ENCODE measurements around the gene CHCHD4. TPM values are rescaled to one million over a fixed set of nuclear protein-coding genes. Genes with fewer than 3 reads are reported as not detected.

The CHCHD4 gene
- total RNA-seq, 4 donors from 2014 or later, result 14.5 to 32.9 (median 25.7) TPM

DNA sequence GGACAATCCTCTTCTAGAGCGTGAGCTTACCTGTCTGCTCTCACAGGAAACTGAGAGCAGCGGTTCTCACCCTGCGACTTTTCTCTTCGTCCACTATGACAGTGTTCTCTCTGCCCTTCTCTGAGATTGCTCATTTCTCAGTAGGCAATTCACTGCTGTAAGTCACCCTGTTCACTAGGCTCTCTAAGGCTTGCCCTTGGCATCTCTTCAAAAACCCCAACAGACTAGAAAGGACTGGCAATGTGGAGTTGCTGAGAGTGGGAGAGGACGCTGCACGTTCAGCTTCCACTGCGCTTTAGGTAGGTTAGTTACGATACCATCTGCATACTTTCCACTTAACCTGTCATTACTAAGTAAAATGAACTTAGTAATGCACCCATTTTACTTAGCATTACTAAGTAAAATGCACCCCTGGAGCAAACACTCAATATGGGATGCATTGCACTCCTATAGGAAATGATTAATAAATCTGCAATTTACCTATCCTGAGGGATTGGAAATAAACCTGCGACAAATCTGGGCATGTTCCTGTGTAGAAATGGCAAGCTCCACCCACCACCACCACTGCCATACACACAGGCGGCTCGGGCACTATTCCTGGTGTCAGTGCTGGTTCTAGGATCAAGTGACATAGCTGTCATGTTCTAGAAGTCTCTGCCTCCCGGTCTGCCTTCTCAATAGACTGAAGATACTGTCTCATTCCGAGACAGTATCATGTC, 32.3 kb upstream of the CHCHD4 start:
- no peak for ATAC-seq
- Histone ChIP-seq H3K36me3 (peaks cover 9 to 100% of the 10 kb centered on the region in 2 donors), H3K4me3 (no peak overlapping the region), H3K4me1 (no peaks in the 10 kb centered on the region), H3K27ac (no peak overlapping the region), H3K27me3 (no peaks in the 10 kb centered on the region), H3K9me3 (peaks cover 0 to 14% (median 0%) of the 10 kb centered on the region in 3 donors)
- 89 to 96% methylated on average over 5 to 8 of the region's 13 CpGs for WGBS, 2 donors (ENCODE audit: low coverage in 1 of 2)
- no peak for TF ChIP-seq POLR2A (IDR thresholded peaks at IDR 0.05)
- TF ChIP-seq, protein P1, sequence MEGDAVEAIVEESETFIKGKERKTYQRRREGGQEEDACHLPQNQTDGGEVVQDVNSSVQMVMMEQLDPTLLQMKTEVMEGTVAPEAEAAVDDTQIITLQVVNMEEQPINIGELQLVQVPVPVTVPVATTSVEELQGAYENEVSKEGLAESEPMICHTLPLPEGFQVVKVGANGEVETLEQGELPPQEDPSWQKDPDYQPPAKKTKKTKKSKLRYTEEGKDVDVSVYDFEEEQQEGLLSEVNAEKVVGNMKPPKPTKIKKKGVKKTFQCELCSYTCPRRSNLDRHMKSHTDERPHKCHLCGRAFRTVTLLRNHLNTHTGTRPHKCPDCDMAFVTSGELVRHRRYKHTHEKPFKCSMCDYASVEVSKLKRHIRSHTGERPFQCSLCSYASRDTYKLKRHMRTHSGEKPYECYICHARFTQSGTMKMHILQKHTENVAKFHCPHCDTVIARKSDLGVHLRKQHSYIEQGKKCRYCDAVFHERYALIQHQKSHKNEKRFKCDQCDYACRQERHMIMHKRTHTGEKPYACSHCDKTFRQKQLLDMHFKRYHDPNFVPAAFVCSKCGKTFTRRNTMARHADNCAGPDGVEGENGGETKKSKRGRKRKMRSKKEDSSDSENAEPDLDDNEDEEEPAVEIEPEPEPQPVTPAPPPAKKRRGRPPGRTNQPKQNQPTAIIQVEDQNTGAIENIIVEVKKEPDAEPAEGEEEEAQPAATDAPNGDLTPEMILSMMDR (IDR thresholded peaks at IDR 0.05), result no peak
- TF ChIP-seq EP300 (IDR thresholded peaks at IDR 0.05), result no peak
- no peak for TF ChIP-seq POLR2AphosphoS5 (IDR thresholded peaks at IDR 0.05)

DNA sequence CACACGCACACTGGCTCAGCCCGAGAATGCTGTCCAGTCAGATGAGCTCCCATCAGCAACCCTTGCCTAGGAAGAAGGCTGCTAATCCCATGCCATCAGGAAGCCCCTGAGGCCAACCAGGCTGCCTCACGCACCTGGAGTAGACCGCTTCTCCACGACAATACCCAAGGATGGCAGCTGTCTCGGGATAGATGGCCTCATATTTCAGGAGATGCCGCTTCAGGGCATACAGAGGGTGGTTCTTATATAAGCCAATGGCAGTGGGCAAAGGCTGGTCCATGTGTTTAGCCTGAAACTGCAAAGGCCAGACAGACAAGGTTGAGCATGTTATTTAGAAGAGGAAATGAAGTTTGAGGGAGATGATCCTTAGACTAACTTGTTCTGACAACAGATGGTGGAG, 31.5 kb upstream of the CHCHD4 start:
- no peaks in the 10 kb centered on the region for H3K27me3 ChIP-seq
- 90% methylated on average over 7 of the region's 7 CpGs; no CpG with 5 or more reads in 1 of the 2 donors for WGBS, 2 donors (ENCODE audit: low coverage in 1 of 2)
- peaks cover 0 to 6% (median 0%) of the 10 kb centered on the region in 3 donors for H3K9me3 ChIP-seq
- H3K4me3 ChIP-seq, result no peak overlapping the region
- ATAC-seq, result no peak
- no peak for TF ChIP-seq POLR2A (IDR thresholded peaks at IDR 0.05)
- no peak for TF ChIP-seq POLR2AphosphoS5 (IDR thresholded peaks at IDR 0.05)
- TF ChIP-seq EP300 (IDR thresholded peaks at IDR 0.05), result no peak
- TF ChIP-seq, protein P1 (IDR thresholded peaks at IDR 0.05), result no peak
- no peak overlapping the region for H3K27ac ChIP-seq
- H3K36me3 ChIP-seq, result peaks cover 9 to 100% of the 10 kb centered on the region in 2 donors
- H3K4me1 ChIP-seq, result no peaks in the 10 kb centered on the region

DNA sequence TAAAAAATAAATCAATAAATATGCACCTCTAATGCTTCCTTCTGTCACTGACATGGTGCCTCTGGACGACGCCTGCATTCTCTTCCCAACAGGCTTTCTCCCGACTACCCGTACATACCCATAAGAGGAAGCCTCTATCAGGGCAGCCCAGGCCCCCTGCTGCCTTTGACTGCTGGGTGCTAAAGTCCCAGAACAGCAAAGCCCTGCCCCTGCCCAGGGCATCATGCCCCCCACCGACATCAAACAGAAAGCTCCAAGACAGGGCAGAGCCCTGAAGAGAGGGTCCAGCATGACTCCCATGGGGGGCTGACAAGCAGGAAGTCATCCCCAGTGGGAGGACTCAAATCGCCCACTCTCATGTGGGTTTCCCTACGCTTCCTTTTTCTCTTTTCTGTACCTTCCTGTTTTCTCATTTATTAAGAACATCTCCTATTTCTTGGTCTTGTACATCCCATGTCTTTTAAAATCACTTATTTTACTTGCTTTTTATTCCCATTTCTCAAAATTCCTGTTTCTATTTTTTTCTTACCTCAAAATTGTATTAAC, 30.3 kb upstream of the CHCHD4 start:
- no peak overlapping the region for H3K27ac ChIP-seq
- no peaks in the 10 kb centered on the region for H3K4me1 ChIP-seq
- peaks cover 9 to 100% of the 10 kb centered on the region in 2 donors for H3K36me3 ChIP-seq
- H3K9me3 ChIP-seq, result no peaks in the 10 kb centered on the region
- H3K27me3 ChIP-seq, result no peaks in the 10 kb centered on the region
- no peak for ATAC-seq
- TF ChIP-seq EP300 (IDR thresholded peaks at IDR 0.05), result no peak
- TF ChIP-seq, protein P1 (IDR thresholded peaks at IDR 0.05), result no peak
- H3K4me3 ChIP-seq, result no peak overlapping the region
- 86 to 91% methylated on average over 4 to 7 of the region's 7 CpGs for WGBS, 2 donors (ENCODE audit: low coverage in 1 of 2)

DNA sequence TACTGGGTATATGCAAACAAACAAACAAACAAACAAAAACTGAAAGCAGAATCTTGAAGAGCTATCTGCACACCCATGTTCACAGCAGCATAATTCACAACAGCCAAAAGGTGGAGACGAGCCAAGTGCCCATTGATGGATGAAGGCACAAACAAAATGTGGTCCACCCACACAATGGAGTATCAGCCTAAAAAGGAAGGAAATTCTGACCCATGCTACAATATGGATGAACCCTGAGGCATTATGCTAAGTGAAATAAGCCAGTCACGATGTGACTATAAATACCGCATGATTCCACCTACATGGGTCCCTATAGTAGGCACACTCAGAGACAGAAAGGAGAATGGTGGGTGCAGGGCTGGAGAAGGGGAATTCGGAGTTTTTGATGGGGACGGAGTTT, 29.6 kb upstream of the CHCHD4 start:
- WGBS, 2 donors (ENCODE audit: low coverage in 1 of 2), result 72 to 83% methylated on average over 5 of the region's 5 CpGs
- Histone ChIP-seq H3K4me3 (no peak overlapping the region), H3K27me3 (no peaks in the 10 kb centered on the region), H3K9me3 (no peaks in the 10 kb centered on the region), H3K36me3 (peaks cover 4 to 97% of the 10 kb centered on the region in 2 donors), H3K4me1 (no peaks in the 10 kb centered on the region), H3K27ac (no peak overlapping the region)
- no peak for TF ChIP-seq POLR2A (IDR thresholded peaks at IDR 0.05)
- TF ChIP-seq POLR2AphosphoS5 (IDR thresholded peaks at IDR 0.05), result no peak
- TF ChIP-seq, protein P1 (IDR thresholded peaks at IDR 0.05), result no peak
- no peak for TF ChIP-seq EP300 (IDR thresholded peaks at IDR 0.05)
- no peak for ATAC-seq

DNA sequence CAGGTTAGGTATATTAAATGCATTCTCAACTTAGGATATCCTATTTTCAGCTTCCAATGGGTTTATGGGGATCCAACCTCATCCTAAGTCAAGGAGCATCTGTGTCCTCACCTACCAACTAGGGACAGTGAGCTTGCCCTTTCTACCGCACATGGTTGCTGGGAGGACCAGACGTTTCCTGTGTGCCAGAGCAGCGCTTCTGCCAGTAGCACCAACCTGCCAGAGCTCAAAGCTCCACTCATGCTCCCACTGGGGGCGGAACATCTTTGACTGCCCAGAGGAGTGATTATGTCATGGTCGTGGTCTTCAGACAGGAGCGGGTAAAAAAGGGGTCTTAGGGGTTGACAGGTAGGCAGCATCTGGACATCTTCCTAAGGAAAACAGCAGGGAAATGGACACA, 29.0 kb upstream of the CHCHD4 start:
- Histone ChIP-seq H3K36me3 (peaks cover 0 to 97% of the 10 kb centered on the region in 2 donors), H3K4me3 (no peak overlapping the region), H3K27ac (no peak overlapping the region), H3K27me3 (no peaks in the 10 kb centered on the region), H3K4me1 (no peaks in the 10 kb centered on the region), H3K9me3 (no peaks in the 10 kb centered on the region)
- TF ChIP-seq, protein P1 (IDR thresholded peaks at IDR 0.05), result no peak
- TF ChIP-seq POLR2AphosphoS5 (IDR thresholded peaks at IDR 0.05) (no peak), POLR2A (IDR thresholded peaks at IDR 0.05) (no peak), EP300 (IDR thresholded peaks at IDR 0.05) (no peak)
- ATAC-seq, result no peak
- 87 to 100% methylated on average over 1 to 6 of the region's 6 CpGs for WGBS, 2 donors (ENCODE audit: low coverage in 1 of 2)
